B cell (primary cell): ENCODE data around the gene AGFG2.

ENCODE experiments used
- EZH2 ChIP-seq: IDR thresholded peaks from 2 replicates; pipeline ENCODE4 v1.6.1; 2012; ENCODE audit warnings: borderline replicate concordance, low read depth, mild to moderate bottlenecking, moderate library complexity, low read length; ENCODE audit not compliant: insufficient read depth, poor library complexity, severe bottlenecking
- TF ChIP-seq, protein P1 (sequence below): fragments of 200-600 bp; IDR thresholded peaks from one replicate; pipeline ENCODE4 v1.8.0; 2022; ENCODE audit warnings: antibody characterized with exemption, mild to moderate bottlenecking

DNA sequence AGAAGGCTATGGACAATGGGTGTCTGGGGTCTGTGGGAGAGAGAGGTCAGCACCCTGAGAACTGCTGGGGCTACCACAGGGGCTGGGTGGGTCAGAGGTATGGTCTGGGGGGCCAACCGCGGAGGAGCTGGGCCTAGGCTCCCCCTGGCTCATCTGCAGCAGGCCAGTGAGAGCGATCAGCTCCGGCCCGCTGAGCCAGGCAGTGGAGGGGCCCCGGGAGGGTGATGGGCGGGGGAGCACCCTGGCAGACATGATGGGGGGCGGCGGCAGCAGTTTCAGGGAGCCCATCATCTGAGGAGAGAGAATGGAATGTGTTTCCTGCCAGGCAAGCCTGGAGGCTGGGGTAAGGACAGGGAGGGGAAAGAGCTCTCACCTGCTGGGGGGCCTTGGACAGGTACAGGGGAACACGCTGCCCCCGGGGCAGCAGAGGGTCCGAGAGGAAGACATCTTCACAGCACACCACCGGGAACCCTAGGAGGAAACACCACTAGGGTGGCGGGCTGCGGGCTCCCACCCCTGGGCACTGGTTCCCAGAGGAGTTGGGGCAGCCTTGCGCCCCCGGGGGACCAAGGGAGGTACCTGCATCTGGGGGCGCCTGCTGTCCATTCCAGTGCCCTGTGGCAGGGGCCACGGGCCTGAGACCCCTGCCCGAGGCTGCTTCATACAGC lies 33.4 kb downstream of the AGFG2 start:
- TF ChIP-seq, protein P1, sequence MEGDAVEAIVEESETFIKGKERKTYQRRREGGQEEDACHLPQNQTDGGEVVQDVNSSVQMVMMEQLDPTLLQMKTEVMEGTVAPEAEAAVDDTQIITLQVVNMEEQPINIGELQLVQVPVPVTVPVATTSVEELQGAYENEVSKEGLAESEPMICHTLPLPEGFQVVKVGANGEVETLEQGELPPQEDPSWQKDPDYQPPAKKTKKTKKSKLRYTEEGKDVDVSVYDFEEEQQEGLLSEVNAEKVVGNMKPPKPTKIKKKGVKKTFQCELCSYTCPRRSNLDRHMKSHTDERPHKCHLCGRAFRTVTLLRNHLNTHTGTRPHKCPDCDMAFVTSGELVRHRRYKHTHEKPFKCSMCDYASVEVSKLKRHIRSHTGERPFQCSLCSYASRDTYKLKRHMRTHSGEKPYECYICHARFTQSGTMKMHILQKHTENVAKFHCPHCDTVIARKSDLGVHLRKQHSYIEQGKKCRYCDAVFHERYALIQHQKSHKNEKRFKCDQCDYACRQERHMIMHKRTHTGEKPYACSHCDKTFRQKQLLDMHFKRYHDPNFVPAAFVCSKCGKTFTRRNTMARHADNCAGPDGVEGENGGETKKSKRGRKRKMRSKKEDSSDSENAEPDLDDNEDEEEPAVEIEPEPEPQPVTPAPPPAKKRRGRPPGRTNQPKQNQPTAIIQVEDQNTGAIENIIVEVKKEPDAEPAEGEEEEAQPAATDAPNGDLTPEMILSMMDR = no peak
- TF ChIP-seq EZH2 = no peak
